ENCODE measurements around the gene EIF2D. TPM values are rescaled to one million over a fixed set of nuclear protein-coding genes. Genes with fewer than 3 reads are reported as not detected.

EIF2D gene
- total RNA-seq, 2 donors from 2014 or later, result 40.5 to 41.1 TPM

DNA sequence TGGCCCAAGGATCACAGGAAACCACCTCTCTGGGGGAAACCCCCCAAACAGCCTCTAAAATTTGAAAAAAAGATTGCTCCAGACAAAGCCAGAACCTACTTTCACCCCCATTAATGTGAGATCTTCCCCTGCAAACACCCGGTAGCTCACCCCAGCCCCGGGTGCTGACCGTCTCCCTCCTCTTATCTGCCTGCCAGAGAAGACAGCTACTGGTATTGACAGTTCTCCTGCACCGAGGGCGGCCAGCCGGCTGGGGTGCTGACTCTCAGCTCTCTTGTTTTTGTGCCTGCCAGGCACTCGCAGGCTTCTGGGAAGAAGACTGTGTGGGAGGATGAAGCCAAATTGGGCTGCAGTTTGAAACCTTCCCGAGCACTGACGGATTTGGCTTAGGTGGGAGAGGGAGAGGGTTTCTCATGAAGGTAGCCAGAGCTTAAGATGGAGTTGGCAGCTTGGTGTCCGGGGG lies 56.8 kb downstream of the EIF2D start:
- Histone ChIP-seq H3K27me3 (replicated peaks; ENCODE audit: insufficient read depth) (no peaks in the 10 kb centered on the region), H3K4me1 (ENCODE audit: control insufficient read depth in 1 of 2, low read depth in 2 of 2) (peaks cover 8 to 27% of the 10 kb centered on the region in 2 donors), H3K27ac (no peak overlapping the region), H3K36me3 (no peaks in the 10 kb centered on the region), H3K4me3 (no peak overlapping the region), H3K9me3 (no peaks in the 10 kb centered on the region)
- ATAC-seq (ENCODE audit: insufficient number of reproducible peaks, low FRiP score, low read depth) (no peak), DNase-seq (ENCODE audit: low spot score) (no peak)
- TF ChIP-seq, protein P1, sequence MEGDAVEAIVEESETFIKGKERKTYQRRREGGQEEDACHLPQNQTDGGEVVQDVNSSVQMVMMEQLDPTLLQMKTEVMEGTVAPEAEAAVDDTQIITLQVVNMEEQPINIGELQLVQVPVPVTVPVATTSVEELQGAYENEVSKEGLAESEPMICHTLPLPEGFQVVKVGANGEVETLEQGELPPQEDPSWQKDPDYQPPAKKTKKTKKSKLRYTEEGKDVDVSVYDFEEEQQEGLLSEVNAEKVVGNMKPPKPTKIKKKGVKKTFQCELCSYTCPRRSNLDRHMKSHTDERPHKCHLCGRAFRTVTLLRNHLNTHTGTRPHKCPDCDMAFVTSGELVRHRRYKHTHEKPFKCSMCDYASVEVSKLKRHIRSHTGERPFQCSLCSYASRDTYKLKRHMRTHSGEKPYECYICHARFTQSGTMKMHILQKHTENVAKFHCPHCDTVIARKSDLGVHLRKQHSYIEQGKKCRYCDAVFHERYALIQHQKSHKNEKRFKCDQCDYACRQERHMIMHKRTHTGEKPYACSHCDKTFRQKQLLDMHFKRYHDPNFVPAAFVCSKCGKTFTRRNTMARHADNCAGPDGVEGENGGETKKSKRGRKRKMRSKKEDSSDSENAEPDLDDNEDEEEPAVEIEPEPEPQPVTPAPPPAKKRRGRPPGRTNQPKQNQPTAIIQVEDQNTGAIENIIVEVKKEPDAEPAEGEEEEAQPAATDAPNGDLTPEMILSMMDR (IDR thresholded peaks at IDR 0.05), result no peak

DNA sequence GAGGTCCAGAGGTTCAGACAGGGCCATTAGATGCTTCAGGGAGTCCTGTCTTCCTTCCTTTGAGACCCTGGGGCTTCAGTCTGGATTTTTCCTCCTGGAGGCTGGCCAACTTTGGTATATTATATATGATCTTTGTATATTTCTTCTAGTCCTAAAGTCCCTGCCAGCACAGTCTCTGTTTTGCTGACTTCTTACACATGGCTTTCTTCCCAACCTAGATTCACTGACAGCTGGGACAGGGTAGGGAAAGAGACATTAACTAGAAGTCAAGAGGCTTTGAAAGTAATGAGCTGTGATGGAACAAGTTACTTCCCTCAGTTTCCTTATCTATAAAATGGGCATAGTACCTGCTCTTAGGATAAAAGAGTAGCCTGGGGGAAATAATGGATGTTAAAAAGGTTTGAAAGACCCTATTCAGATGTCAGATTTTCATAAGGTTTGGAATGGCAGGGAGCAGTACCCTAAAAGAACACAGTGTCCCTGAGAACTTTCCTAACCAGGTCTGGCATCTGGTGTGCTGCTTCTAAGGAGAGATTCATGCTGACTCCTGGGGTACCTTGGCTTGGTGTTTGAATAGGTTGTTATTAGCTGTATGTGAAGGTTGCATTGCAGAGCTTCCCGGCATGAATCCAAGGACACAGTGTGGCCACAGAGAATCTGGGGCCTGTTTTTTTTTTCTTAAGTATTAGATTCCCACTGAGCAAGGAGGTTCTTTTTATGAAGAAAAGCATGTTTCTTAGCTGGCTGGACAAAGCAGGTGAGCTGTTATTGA lies 57.4 kb downstream of the EIF2D start:
- no peak for DNase-seq (ENCODE audit: low spot score)
- TF ChIP-seq, protein P1 (IDR thresholded peaks at IDR 0.05), result no peak
- H3K27me3 ChIP-seq (replicated peaks; ENCODE audit: insufficient read depth), result no peaks in the 10 kb centered on the region
- H3K4me1 ChIP-seq (ENCODE audit: control insufficient read depth in 1 of 2, low read depth in 2 of 2), result peaks cover 8 to 27% of the 10 kb centered on the region in 2 donors
- H3K36me3 ChIP-seq, result no peaks in the 10 kb centered on the region
- no peaks in the 10 kb centered on the region for H3K9me3 ChIP-seq
- no peak overlapping the region for H3K4me3 ChIP-seq
- no peak overlapping the region for H3K27ac ChIP-seq
- ATAC-seq (ENCODE audit: insufficient number of reproducible peaks, low FRiP score, low read depth), result no peak

DNA sequence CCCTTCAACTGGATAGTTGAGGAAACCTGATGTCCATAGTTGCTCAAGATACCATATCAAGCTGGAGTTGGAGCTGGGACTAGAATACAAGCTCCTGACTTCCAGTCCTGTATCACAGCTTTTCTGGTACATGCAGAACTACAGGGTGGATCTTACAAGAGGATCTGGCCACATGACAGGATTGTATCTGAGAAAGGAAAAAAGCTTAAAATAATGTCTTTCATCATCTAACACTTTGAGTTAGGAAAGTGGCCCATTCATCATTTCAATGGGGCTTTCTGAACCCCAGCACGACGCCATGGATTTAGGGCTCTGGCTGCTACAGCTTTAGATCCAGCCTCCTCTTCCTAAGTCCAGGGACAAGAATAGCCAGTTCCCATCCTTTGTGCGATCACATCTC lies 58.1 kb downstream of the EIF2D start:
- Histone ChIP-seq H3K9me3 (no peaks in the 10 kb centered on the region), H3K27me3 (replicated peaks; ENCODE audit: insufficient read depth) (no peaks in the 10 kb centered on the region), H3K4me1 (ENCODE audit: control insufficient read depth in 1 of 2, low read depth in 2 of 2) (peaks cover 8 to 27% of the 10 kb centered on the region in 2 donors), H3K36me3 (no peaks in the 10 kb centered on the region), H3K4me3 (no peak overlapping the region), H3K27ac (no peak overlapping the region)
- no peak for DNase-seq (ENCODE audit: low spot score)
- TF ChIP-seq, protein P1 (IDR thresholded peaks at IDR 0.05), result no peak
- ATAC-seq (ENCODE audit: insufficient number of reproducible peaks, low FRiP score, low read depth), result no peak

DNA sequence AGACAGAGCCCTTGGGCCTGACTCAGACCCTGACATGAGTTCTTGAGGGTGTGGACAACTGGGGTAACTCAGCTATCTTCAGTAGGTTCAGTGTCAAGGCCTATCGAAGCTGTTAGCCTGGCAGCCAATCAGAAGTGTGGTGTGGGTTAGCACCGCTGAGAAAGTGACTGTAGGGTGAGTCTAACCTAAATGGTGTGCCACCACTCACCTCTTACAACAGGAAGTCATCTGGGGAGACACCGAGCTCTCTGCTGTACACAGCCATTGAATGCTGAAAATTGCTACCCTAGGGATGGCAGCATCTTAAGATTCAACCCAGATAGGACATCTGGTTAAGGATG lies 60.3 kb downstream of the EIF2D start:
- no peak overlapping the region for H3K4me3 ChIP-seq
- DNase-seq (ENCODE audit: low spot score) (no peak), ATAC-seq (ENCODE audit: insufficient number of reproducible peaks, low FRiP score, low read depth) (no peak)
- H3K9me3 ChIP-seq, result no peaks in the 10 kb centered on the region
- H3K36me3 ChIP-seq, result no peaks in the 10 kb centered on the region
- H3K27ac ChIP-seq, result no peak overlapping the region
- TF ChIP-seq, protein P1 (IDR thresholded peaks at IDR 0.05), result no peak
- no peaks in the 10 kb centered on the region for H3K27me3 ChIP-seq (replicated peaks; ENCODE audit: insufficient read depth)
- H3K4me1 ChIP-seq (ENCODE audit: control insufficient read depth in 1 of 2, low read depth in 2 of 2), result peaks cover 8 to 21% of the 10 kb centered on the region in 2 donors

DNA sequence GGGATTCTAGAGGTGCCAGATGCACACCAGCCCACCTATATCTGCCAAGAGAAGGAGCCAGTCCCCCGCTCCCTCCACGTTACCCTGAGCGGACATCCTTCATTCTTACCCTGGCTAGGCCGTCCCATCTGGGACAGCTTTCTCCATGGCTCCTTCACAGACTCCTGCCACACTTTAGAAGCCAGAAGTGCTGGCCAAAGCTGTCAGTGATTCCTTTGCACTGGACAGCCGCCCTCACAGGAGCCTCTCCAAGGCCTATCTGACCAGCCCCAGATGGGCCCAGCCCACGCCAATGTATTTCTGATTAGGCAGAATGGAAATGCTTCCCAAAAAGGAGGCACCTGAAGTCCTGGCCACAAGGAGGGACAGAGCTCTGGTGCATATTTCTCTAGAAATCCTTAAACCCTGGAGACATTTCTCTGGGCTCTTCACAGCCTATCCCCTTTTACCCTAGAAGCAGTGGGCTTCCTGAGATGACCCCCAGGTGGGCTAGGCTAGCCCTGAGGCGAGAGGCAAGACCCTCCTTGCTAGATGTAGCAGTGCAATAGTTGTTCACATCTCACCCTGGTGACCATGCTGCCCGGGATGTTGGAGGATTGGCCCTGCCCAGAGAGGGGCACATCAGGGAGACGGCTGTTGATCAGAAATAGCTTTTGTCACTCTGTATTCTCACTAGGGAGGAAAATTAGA lies 60.8 kb downstream of the EIF2D start:
- Histone ChIP-seq H3K4me1 (ENCODE audit: control insufficient read depth in 1 of 2, low read depth in 2 of 2) (peaks cover 5 to 16% of the 10 kb centered on the region in 2 donors), H3K27me3 (replicated peaks; ENCODE audit: insufficient read depth) (no peaks in the 10 kb centered on the region), H3K36me3 (no peaks in the 10 kb centered on the region), H3K9me3 (no peaks in the 10 kb centered on the region), H3K27ac (no peak overlapping the region), H3K4me3 (no peak overlapping the region)
- TF ChIP-seq, protein P1 (IDR thresholded peaks at IDR 0.05), result no peak
- no peak for ATAC-seq (ENCODE audit: insufficient number of reproducible peaks, low FRiP score, low read depth)
- no peak for DNase-seq (ENCODE audit: low spot score)

All from thoracic aorta (tissue), 2 donors.